ENCODE measurements around the gene UBASH3B.
A peak's percentile ranks its signal among the peaks of the same experiment; 100 is the strongest.

The UBASH3B gene

GRCh38 chr11:122731500-122731913 is 76.0 kb downstream of the UBASH3B start:
- no peak for DNase-seq

GRCh38 chr11:122732342-122733315 is 77.1 kb downstream of the UBASH3B start:
- ATAC-seq: no peak

More at GRCh38 chr11:122731500-122731913, 76.0 kb downstream of the UBASH3B start:
- no peak for ATAC-seq

GRCh38 chr11:122733318-122733717 is 77.8 kb downstream of the UBASH3B start:
- DNase-seq: no peak
- ATAC-seq: no peak

More at GRCh38 chr11:122732342-122733315, 77.1 kb downstream of the UBASH3B start:
- DNase-seq: no peak

GRCh38 chr11:122734848-122735496 is 79.5 kb downstream of the UBASH3B start:
- DNase-seq (no peak), ATAC-seq (no peak)

- ATAC-seq (peak; percentile 32), DNase-seq (no peak)
Observed at GRCh38 chr11:122737951-122738693, 82.6 kb downstream of the UBASH3B start.

- ATAC-seq (no peak), DNase-seq (no peak)
Observed at GRCh38 chr11:122741613-122742300, 86.2 kb downstream of the UBASH3B start.

- ATAC-seq (no peak), DNase-seq (no peak)
Observed at GRCh38 chr11:122742301-122743018, 86.9 kb downstream of the UBASH3B start.

GRCh38 chr11:122743097-122743741 is 87.7 kb downstream of the UBASH3B start:
- ATAC-seq: no peak

GRCh38 chr11:122743949-122744348 is 88.4 kb downstream of the UBASH3B start:
- peak; percentile 84 for DNase-seq
- peak; percentile 81 for ATAC-seq

More at GRCh38 chr11:122743097-122743741, 87.7 kb downstream of the UBASH3B start:
- no peak for DNase-seq

GRCh38 chr11:122744357-122744756 is 88.8 kb downstream of the UBASH3B start:
- no peak for DNase-seq

GRCh38 chr11:122745111-122745510 is 89.6 kb downstream of the UBASH3B start:
- no peak for DNase-seq
- no peak for ATAC-seq

More at GRCh38 chr11:122744357-122744756, 88.8 kb downstream of the UBASH3B start:
- ATAC-seq: peak; percentile 1

- peak; percentile 74 for ATAC-seq
- DNase-seq: peak; percentile 63
Observed at GRCh38 chr11:122746050-122746478, 90.5 kb downstream of the UBASH3B start.

GRCh38 chr11:122746611-122747244 is 91.2 kb downstream of the UBASH3B start:
- no peak for ATAC-seq

GRCh38 chr11:122747351-122747781 is 91.8 kb downstream of the UBASH3B start:
- DNase-seq (no peak), ATAC-seq (no peak)

More at GRCh38 chr11:122746611-122747244, 91.2 kb downstream of the UBASH3B start:
- DNase-seq: no peak

- ATAC-seq (peak; percentile 80), DNase-seq (peak; percentile 57)
Observed at GRCh38 chr11:122749005-122749687, 93.6 kb downstream of the UBASH3B start.

GRCh38 chr11:122750049-122750448 is 94.5 kb downstream of the UBASH3B start:
- ATAC-seq: no peak
- DNase-seq: no peak

- no peak for DNase-seq
- no peak for ATAC-seq
Observed at GRCh38 chr11:122751292-122752070, 96.0 kb downstream of the UBASH3B start.

- ATAC-seq: no peak
- no peak for DNase-seq
Observed at GRCh38 chr11:122754028-122754427, 98.5 kb downstream of the UBASH3B start.

Data from stimulated activated naive CD8-positive, alpha-beta T cell treated with anti-CD3 and anti-CD28 coated beads, Interleukin-15, Interleukin-2, amounts not matched to agents 100 U/mL and 50 U/mL, for 24 hours (primary cell).